ENCODE measurements around the gene MED10.

GRCh38 chr5:6424110-6424659, 45.8 kb upstream of the MED10 start:
- TF ChIP-seq TAF1 (IDR thresholded peaks at IDR 0.05; ENCODE audit: borderline replicate concordance, low read depth, low read length) (no peak), CTCF (IDR thresholded peaks at IDR 0.05) (no peak), MAX (IDR thresholded peaks at IDR 0.05; ENCODE audit: low read depth) (no peak), USF1 (IDR thresholded peaks at IDR 0.05; ENCODE audit: borderline replicate concordance, low read depth) (no peak), RFX5 (IDR thresholded peaks at IDR 0.05; ENCODE audit: low read length) (no peak), SMC3 (IDR thresholded peaks at IDR 0.05; ENCODE audit: low read depth, low read length) (no peak), TCF12 (IDR thresholded peaks at IDR 0.05) (no peak)

Data from SK-N-SH (cell line).